DMS153 treated with DMSO at 0.1 percent for 48 hours (cell line): ENCODE data around the gene CRYBB3.
"Not testable (repeated sequence)": the region's sequence is repeated elsewhere in the genome, so short reads cannot be mapped to it uniquely, and the experiment has no call there.

Experiments
- DNase-seq: peaks from one replicate; lab custom pipeline; 2025; ENCODE audit not compliant: unreplicated experiment; lab: John Stamatoyannopoulos, UW

CRYBB3 gene

DNA sequence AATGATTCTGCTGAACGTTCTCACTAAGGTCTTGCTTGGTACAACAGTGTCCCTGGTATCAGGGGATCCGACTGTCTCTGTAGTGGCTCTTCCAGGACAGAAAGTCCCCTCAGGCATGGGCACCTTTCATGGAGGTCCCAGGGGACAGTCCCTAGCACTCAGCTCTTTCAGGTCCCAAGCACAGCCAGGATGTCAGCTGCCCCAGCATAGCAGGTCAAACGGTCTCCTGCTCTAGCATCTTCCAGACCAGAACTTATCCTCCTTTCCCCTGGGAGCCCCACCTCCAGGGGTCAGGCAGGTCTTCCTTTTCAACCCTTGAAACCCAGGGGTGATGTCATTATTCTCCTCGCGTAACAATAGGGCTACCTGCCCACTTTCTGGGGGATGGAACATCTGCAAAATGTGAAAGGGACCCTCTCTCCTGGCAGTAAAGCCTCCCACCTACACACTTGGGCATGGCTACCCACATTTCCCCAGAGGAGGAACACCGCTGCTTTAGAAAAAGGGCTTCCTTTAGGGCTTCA is 24.7 kb upstream of the CRYBB3 start:
- no peak for DNase-seq

- no peak for DNase-seq
These were observed 23.5 kb upstream of the CRYBB3 start for GRCh38 chr22:25176175-25176574.

DNA sequence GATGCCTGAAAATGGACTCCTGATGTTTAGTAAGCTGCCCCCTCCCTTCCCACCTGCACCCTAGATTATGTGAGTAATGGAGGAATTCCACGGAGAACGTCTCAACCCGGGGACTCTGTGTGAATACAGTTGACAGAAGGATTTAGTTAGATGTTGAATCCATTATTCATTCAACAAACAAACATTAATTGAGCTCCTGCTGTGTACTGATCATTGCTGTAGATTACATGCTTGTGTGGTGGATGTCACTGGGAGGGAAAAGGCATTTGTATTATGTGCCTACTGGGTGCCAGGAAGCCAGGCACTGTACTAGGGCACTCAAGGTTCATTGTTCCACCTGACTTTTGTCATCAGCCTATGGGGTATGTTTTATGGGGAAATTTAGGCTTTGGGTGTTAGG is 22.9 kb upstream of the CRYBB3 start:
- no peak for DNase-seq

GRCh38 chr22:25177226-25177625 is 22.4 kb upstream of the CRYBB3 start:
- no peak for DNase-seq

DNA sequence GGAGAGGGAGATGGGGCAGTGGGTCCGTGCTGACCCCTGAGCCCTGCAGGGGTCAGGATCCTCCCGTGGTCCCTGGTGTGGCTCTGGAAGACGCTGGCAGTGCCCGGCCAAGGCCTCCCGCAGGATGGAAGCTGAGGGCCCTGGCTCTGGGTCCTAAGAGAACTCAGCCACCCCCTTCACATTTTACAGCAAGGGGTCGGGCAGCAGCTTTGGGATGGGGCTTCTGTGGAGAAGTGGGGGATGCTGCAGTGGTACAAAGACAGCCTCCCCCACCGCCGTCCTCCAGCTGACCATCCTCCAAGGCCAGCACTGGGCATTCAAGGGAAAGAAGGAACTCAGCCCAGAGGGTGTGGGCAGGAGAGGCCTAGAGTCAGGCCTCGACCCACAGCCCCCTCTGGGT is 21.8 kb upstream of the CRYBB3 start:
- DNase-seq = no peak

DNA sequence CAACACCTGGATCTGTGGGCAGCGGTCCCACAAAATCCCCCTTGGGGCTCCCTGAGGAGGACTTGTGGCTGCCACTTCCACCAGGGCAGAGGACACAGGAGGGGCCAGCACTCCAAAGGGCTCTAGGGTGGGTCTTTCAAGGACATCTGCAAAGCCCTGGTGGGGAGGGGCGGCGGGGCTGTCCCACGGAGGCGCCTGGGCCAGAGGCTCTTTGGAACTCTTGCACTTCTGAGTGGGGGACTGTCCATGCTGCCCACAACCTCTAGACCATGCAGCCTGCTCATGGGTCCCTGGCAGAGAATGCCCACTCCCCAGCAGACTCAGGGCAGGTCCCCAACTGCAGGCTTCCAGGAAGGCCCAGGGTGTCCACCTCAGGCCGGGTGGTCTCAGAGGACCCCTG is 21.3 kb upstream of the CRYBB3 start:
- DNase-seq = not testable (repeated sequence)

DNA sequence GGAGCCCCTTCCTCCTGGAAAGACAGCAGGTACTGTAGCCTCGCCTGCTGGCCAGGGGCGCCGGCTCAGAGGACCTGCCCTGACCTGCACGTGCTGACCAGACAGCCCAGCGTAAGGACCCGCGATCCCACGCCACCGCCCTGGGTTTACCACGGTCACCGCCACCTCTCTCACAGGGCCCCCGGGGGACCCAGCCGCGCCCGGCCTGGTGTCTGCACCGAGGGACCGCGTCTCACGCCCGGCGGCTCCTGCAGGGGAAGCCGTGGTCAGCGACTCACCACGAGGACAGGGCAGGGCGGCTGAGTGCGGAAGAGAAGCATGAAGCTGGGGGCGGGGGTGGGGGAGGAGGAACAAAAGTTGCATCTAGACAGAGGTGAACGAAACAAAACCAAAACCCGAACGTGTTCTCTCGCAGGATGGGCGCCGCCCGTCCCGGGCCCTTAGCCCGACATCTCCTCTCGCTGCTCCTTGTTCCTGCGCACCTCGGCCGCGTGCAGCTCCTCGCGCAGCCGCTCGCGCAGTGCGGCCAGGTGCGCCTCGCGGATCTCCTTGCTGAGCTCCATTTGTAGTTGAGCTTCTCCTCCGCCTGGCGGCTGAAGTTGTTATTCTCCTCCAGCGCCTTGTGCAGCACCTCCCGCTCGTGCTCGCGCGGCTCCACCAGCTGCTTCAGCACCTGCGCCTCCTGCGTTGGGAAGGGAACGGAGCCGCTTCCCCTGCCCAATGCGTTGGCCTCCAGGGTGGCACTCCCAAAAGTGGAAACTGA is 20.6 kb upstream of the CRYBB3 start:
- DNase-seq = not testable (repeated sequence)

DNA sequence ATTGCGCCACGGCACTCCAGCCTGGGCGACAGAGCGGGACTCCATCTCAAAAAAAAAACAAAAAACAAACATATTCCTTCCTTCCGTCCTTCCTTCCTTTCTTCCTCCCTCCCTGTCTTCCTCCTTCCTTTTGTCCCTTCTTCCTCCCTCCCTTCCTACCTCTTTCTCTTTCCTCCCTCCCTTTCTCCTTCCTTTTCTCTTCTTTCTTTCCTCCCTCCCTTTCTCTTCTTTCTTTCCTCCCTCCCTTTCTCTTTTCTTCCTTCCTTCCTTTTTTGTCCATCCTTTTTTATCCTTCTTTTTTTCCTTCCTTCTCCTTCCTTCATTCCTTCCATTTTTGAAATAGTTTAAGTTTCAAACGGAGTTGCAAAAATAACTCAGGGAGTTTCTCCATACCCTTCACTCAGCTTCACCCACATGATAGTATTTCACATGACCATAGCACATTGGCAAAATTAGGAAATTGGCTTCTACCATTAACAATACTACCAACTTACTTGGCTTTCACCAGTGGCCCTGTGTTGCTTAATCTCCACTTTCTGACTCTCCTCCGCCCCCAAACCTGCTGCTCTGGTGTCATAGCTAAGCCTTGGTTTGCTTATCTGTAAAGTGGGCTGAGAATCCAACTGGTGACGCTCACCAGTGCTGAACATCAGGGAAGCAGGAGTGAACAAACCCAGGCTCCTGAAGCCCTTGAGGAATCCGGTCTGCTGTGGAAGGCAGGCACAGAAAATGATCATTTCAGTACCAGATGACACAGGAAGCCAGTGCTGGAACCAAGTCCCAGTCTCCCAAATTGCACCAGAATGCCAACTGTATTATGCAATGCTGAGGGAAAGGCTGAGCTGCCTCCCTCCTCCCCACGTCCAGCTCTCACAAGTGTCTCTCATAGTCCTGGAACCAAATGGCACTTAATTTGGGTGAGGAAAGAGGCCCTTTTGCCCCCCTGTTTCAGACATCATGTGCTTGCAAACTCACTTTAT is 17.2 kb upstream of the CRYBB3 start:
- DNase-seq = no peak

- no peak for DNase-seq
These were observed 15.6 kb upstream of the CRYBB3 start for GRCh38 chr22:25183949-25184619.

DNA sequence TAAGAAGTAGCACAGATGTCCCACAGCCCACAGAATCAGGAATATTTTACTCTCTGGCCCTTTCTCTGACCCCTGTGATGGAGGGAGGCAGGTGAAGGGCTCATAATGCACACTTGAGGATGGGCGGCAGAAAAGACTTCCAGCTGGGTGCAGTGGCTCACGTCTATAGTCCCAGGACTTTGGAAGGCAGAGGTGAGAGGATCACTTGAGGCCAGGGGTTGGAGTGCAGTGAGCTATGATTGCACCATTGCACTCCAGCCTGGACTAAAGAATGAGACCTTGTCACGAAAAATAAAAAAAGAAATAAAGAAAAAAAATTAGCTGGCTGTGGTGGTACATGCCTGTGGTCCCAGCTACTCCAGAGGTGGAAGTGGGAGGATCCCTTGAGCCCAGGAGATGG is 13.5 kb upstream of the CRYBB3 start:
- no peak for DNase-seq

DNA sequence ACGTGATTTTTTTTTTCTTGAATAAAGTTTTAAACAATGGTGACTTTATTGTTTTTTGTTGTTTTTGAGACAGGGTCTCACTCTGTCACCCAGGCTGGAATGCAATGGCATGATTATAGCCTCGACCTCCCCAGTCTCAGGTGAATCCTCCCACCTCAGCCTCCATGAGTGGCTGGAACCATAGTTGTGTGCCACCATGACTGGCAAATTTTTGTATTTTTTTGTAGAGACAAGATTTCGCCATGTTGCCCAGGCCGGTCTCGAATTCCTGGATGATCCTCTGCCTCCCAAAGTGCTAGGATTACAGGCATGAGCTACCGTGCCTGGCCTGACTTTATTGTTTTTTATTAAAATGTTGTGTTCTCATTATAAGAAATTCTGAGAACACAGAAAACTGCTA is 12.2 kb upstream of the CRYBB3 start:
- no peak for DNase-seq

GRCh38 chr22:25192406-25192805 is 7.3 kb upstream of the CRYBB3 start:
- no peak for DNase-seq

- DNase-seq = no peak
These were observed 6.5 kb upstream of the CRYBB3 start for GRCh38 chr22:25193130-25193529.

- DNase-seq = no peak
These were observed 6.1 kb upstream of the CRYBB3 start for GRCh38 chr22:25193548-25193947.

- DNase-seq = no peak
These were observed 3.3 kb upstream of the CRYBB3 start for GRCh38 chr22:25196326-25196725.

DNA sequence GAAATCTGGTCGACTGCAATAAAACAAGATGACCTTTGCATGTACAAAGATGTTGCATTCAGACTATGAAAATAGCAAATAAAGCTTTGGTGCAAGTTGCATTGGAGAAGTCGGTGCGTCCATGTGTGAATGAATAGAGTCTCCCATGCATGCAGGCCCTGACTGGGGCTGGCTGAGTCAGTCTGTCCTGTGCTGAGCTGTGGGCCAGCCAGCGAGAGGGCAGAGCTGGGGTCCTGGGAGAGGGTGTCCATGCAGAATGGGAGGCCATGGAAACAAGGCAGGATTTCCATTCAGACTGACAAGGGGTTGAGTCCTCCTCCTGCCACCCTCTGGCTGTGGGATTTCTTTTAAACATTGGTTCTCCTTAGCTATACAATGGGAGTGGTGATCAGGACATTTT is 2.3 kb upstream of the CRYBB3 start:
- DNase-seq = no peak

DNA sequence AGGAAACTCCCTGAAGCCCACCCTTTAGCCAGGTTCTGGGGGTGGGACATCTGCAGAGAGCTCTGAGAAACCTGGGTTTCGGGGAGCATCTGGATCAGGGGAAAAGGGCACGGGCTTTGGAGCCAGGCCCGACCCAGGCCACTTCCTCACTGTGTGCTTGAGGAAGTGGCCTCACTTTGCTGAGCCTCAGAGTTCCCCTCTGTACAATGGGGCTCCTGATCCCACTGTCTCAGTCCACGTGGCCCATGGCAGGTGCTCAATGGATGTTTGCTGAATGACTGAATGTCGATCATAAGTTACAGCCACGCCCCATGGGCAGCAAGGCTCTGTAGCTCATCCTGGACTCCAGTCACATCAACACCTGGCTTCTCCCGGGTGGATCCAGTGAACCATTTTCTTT is 1.3 kb downstream of the CRYBB3 start:
- DNase-seq = no peak

- DNase-seq = no peak
These were observed 2.1 kb downstream of the CRYBB3 start for GRCh38 chr22:25201557-25202273.

- DNase-seq = peak; percentile 48
These were observed 2.7 kb downstream of the CRYBB3 start for GRCh38 chr22:25202290-25202921.

GRCh38 chr22:25203082-25203481 is 3.4 kb downstream of the CRYBB3 start:
- no peak for DNase-seq
